ENCODE results near the gene KRTAP10-12.

GRCh38 chr21:44656868-44657267 lies 40.1 kb upstream of the KRTAP10-12 start:
- TF ChIP-seq, protein P1, sequence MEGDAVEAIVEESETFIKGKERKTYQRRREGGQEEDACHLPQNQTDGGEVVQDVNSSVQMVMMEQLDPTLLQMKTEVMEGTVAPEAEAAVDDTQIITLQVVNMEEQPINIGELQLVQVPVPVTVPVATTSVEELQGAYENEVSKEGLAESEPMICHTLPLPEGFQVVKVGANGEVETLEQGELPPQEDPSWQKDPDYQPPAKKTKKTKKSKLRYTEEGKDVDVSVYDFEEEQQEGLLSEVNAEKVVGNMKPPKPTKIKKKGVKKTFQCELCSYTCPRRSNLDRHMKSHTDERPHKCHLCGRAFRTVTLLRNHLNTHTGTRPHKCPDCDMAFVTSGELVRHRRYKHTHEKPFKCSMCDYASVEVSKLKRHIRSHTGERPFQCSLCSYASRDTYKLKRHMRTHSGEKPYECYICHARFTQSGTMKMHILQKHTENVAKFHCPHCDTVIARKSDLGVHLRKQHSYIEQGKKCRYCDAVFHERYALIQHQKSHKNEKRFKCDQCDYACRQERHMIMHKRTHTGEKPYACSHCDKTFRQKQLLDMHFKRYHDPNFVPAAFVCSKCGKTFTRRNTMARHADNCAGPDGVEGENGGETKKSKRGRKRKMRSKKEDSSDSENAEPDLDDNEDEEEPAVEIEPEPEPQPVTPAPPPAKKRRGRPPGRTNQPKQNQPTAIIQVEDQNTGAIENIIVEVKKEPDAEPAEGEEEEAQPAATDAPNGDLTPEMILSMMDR (IDR thresholded peaks at IDR 0.05), result no peak
- TF ChIP-seq EZH2 (IDR thresholded peaks at IDR 0.05) (no peak), EZH2phosphoT487 (IDR thresholded peaks at IDR 0.05) (no peak)

All from neural progenitor cell (in vitro differentiated cells).